Naive thymus-derived CD8-positive, alpha-beta T cell (primary cell): Measurements from ENCODE around the gene AGAP1. TPM values are rescaled to one million over a fixed set of nuclear protein-coding genes. Genes with fewer than 3 reads are reported as not detected.
"Not testable (repeated sequence)": the region's sequence is repeated elsewhere in the genome, so short reads cannot be mapped to it uniquely, and the experiment has no call there.

ENCODE experiments used
- ATAC-seq, 2 donors: fragments of 150-1000 bp; cut with Tn5 transposase in 1 of 2; sonication (Bioruptor Pico), chemical (Tn5 transposase) in 1 of 2; 1 replicate in 1 of 2; 2 replicates in 1 of 2; pipeline ENCODE4 v1.10.0; 2021; ENCODE audit warnings: mild to moderate bottlenecking in 2 of 2, moderate library complexity in 2 of 2
- POLR2A ChIA-PET: fragments of 350-600 bp; sonication (Branson Sonifier 250); formaldehyde crosslinking; loops from one replicate; lab custom pipeline; 2021; ENCODE audit warnings: antibody characterized with exemption; lab: Charles Lee
- DNase-seq, 10 donors: peaks; one replicate each; pipeline versions ENCODE4 v3.0.0 to v3.0.0-alpha.2; 2020 to 2022
- H3K27ac Mint-ChIP-seq, 10 donors: one replicate each; pipeline ENCODE4 v1.8.0; 2020 to 2022; ENCODE audit warnings: mild to moderate bottlenecking in 10 of 10, mixed read lengths in 10 of 10, moderate library complexity in 4 of 10, inconsistent platforms in 1 of 10
- H3K27me3 Mint-ChIP-seq, 5 donors: one replicate each; pipeline ENCODE4 v1.8.0; 2021 to 2022; ENCODE audit warnings: mixed read lengths in 5 of 5
- H3K36me3 Mint-ChIP-seq, 3 donors: one replicate each; pipeline ENCODE4 v1.8.0; 2020 to 2022; ENCODE audit warnings: mixed read lengths in 3 of 3, mild to moderate bottlenecking in 2 of 3, inconsistent platforms in 1 of 3
- H3K4me1 Mint-ChIP-seq, 4 donors: one replicate each; pipeline ENCODE4 v1.8.0; 2021 to 2022; ENCODE audit warnings: mixed read lengths in 4 of 4
- H3K4me3 Mint-ChIP-seq, 10 donors: one replicate each; pipeline ENCODE4 v1.8.0; 2020 to 2022; ENCODE audit warnings: mild to moderate bottlenecking in 10 of 10, mixed read lengths in 10 of 10, moderate library complexity in 6 of 10, inconsistent platforms in 1 of 10
- H3K9me3 Mint-ChIP-seq, 9 donors: one replicate each; pipeline ENCODE4 v1.8.0; 2020 to 2022; ENCODE audit warnings: mixed read lengths in 9 of 9, mild to moderate bottlenecking in 3 of 9, inconsistent platforms in 1 of 9, moderate library complexity in 1 of 9
- polyA plus RNA-seq, 3 donors: library from polyadenylated mRNA; unstranded; fragments of 300-500 nt; fragmentation: Illumina TruSeq; gene quantifications; one replicate each; pipeline ENCODE4 v1.2.3, GENCODE V29; 2021
- total RNA-seq, 8 experiments: library from RNA in 2 of 8; stranded (reverse) in 2 of 8; gene quantifications; one replicate each; pipeline ENCODE4 v1.2.3 and lab custom pipeline; 2021 to 2026

The AGAP1 gene
- total and polyA plus RNA-seq, 5 experiments from 2014 or later = 0.03 to 0.52 (median 0.29) TPM; not detected in 1

GRCh38 chr2:236086971-236087465 lies 593.2 kb downstream of the AGAP1 start:
- H3K4me3 Mint-ChIP-seq = no peak overlapping the region
- H3K36me3 Mint-ChIP-seq = no peaks in the 10 kb centered on the region
- POLR2A ChIA-PET = no interaction called here
- no peak overlapping the region for H3K27ac Mint-ChIP-seq
- no peaks in the 10 kb centered on the region for H3K9me3 Mint-ChIP-seq
- DNase-seq = no peak
- H3K4me1 Mint-ChIP-seq = no peaks in the 10 kb centered on the region
- H3K27me3 Mint-ChIP-seq = peaks cover 0 to 8% (median 3%) of the 10 kb centered on the region in 5 donors
- no peak for ATAC-seq

GRCh38 chr2:236088368-236089057 lies 594.7 kb downstream of the AGAP1 start:
- no peak for DNase-seq
- peaks cover 0 to 16% (median 2%) of the 10 kb centered on the region in 5 donors for H3K27me3 Mint-ChIP-seq
- no peaks in the 10 kb centered on the region for H3K4me1 Mint-ChIP-seq
- ATAC-seq = no peak
- H3K36me3 Mint-ChIP-seq = no peaks in the 10 kb centered on the region
- POLR2A ChIA-PET = no interaction called here
- no peak overlapping the region for H3K4me3 Mint-ChIP-seq
- no peak overlapping the region for H3K27ac Mint-ChIP-seq
- no peaks in the 10 kb centered on the region for H3K9me3 Mint-ChIP-seq

GRCh38 chr2:236089271-236090026 lies 595.6 kb downstream of the AGAP1 start:
- ATAC-seq = no peak
- Mint-ChIP-seq H3K27me3 (peaks cover 0 to 8% (median 2%) of the 10 kb centered on the region in 5 donors), H3K4me3 (no peak overlapping the region), H3K4me1 (no peaks in the 10 kb centered on the region), H3K36me3 (no peaks in the 10 kb centered on the region), H3K27ac (no peak overlapping the region), H3K9me3 (no peaks in the 10 kb centered on the region)
- POLR2A ChIA-PET = no interaction called here
- no peak for DNase-seq

- Mint-ChIP-seq H3K27ac (no peak overlapping the region), H3K27me3 (peaks cover 0 to 8% (median 2%) of the 10 kb centered on the region in 5 donors), H3K9me3 (no peaks in the 10 kb centered on the region), H3K4me1 (no peaks in the 10 kb centered on the region), H3K36me3 (no peaks in the 10 kb centered on the region), H3K4me3 (no peak overlapping the region)
- no peak for ATAC-seq
- DNase-seq = no peak
- POLR2A ChIA-PET = no interaction called here
Observed at GRCh38 chr2:236090027-236090382, 596.2 kb downstream of the AGAP1 start.

GRCh38 chr2:236090826-236091225 lies 597.0 kb downstream of the AGAP1 start:
- POLR2A ChIA-PET, DNase-seq, H3K36me3 Mint-ChIP-seq, H3K4me3 Mint-ChIP-seq, H3K4me1 Mint-ChIP-seq, H3K27me3 Mint-ChIP-seq, ATAC-seq, H3K9me3 Mint-ChIP-seq, H3K27ac Mint-ChIP-seq: not testable (repeated sequence)

- Mint-ChIP-seq H3K36me3 (no peaks in the 10 kb centered on the region), H3K4me1 (no peaks in the 10 kb centered on the region), H3K4me3 (no peak overlapping the region), H3K27me3 (peaks cover 0 to 8% (median under 1%) of the 10 kb centered on the region in 5 donors), H3K27ac (no peak overlapping the region), H3K9me3 (no peaks in the 10 kb centered on the region)
- DNase-seq (no peak), ATAC-seq (no peak)
- POLR2A ChIA-PET = no interaction called here
Observed at GRCh38 chr2:236092714-236093113, 598.9 kb downstream of the AGAP1 start.

GRCh38 chr2:236093134-236093533 lies 599.3 kb downstream of the AGAP1 start:
- no peaks in the 10 kb centered on the region for H3K9me3 Mint-ChIP-seq
- H3K4me3 Mint-ChIP-seq = no peak overlapping the region
- no peak for ATAC-seq
- H3K4me1 Mint-ChIP-seq = no peaks in the 10 kb centered on the region
- peaks cover 0 to 8% (median 1%) of the 10 kb centered on the region in 5 donors for H3K27me3 Mint-ChIP-seq
- no peak for DNase-seq
- no peaks in the 10 kb centered on the region for H3K36me3 Mint-ChIP-seq
- POLR2A ChIA-PET = no interaction called here
- H3K27ac Mint-ChIP-seq = no peak overlapping the region

- H3K27me3 Mint-ChIP-seq = peaks cover 0 to 8% (median 2%) of the 10 kb centered on the region in 5 donors
- H3K9me3 Mint-ChIP-seq = no peaks in the 10 kb centered on the region
- H3K4me3 Mint-ChIP-seq = no peak overlapping the region
- H3K4me1 Mint-ChIP-seq = no peaks in the 10 kb centered on the region
- H3K27ac Mint-ChIP-seq = no peak overlapping the region
- H3K36me3 Mint-ChIP-seq = no peaks in the 10 kb centered on the region
- no peak for ATAC-seq
- POLR2A ChIA-PET = no interaction called here
- no peak for DNase-seq
Observed at GRCh38 chr2:236095504-236095903, 601.7 kb downstream of the AGAP1 start.

GRCh38 chr2:236101311-236101950 lies 607.6 kb downstream of the AGAP1 start:
- Mint-ChIP-seq H3K4me3 (no peak overlapping the region), H3K27me3 (peaks cover 0 to 9% (median 0%) of the 10 kb centered on the region in 5 donors), H3K9me3 (no peaks in the 10 kb centered on the region), H3K4me1 (no peaks in the 10 kb centered on the region), H3K36me3 (no peaks in the 10 kb centered on the region), H3K27ac (no peak overlapping the region)
- ATAC-seq = no peak
- DNase-seq = no peak
- POLR2A ChIA-PET = no interaction called here

GRCh38 chr2:236102971-236103370 lies 609.1 kb downstream of the AGAP1 start:
- ATAC-seq (no peak), DNase-seq (no peak)
- POLR2A ChIA-PET = no interaction called here
- H3K9me3 Mint-ChIP-seq = no peaks in the 10 kb centered on the region
- peaks cover 0 to 12% (median 4%) of the 10 kb centered on the region in 5 donors for H3K27me3 Mint-ChIP-seq
- no peaks in the 10 kb centered on the region for H3K36me3 Mint-ChIP-seq
- H3K4me3 Mint-ChIP-seq = no peak overlapping the region
- H3K27ac Mint-ChIP-seq = no peak overlapping the region
- H3K4me1 Mint-ChIP-seq = no peaks in the 10 kb centered on the region

GRCh38 chr2:236103981-236104380 lies 610.1 kb downstream of the AGAP1 start:
- ATAC-seq (no peak), DNase-seq (no peak)
- Mint-ChIP-seq H3K27me3 (peaks cover 0 to 16% (median 9%) of the 10 kb centered on the region in 5 donors), H3K36me3 (no peaks in the 10 kb centered on the region), H3K4me1 (no peaks in the 10 kb centered on the region), H3K4me3 (no peak overlapping the region), H3K9me3 (no peaks in the 10 kb centered on the region), H3K27ac (no peak overlapping the region)
- POLR2A ChIA-PET = no interaction called here

- H3K9me3 Mint-ChIP-seq = no peaks in the 10 kb centered on the region
- H3K36me3 Mint-ChIP-seq = no peaks in the 10 kb centered on the region
- POLR2A ChIA-PET = no interaction called here
- H3K4me3 Mint-ChIP-seq = no peak overlapping the region
- H3K27ac Mint-ChIP-seq = no peak overlapping the region
- no peaks in the 10 kb centered on the region for H3K4me1 Mint-ChIP-seq
- peaks cover 0 to 26% (median 11%) of the 10 kb centered on the region in 5 donors for H3K27me3 Mint-ChIP-seq
- no peak for DNase-seq
- no peak for ATAC-seq
Observed at GRCh38 chr2:236105955-236106607, 612.2 kb downstream of the AGAP1 start.

- no peaks in the 10 kb centered on the region for H3K9me3 Mint-ChIP-seq
- peaks cover 0 to 26% (median 11%) of the 10 kb centered on the region in 5 donors for H3K27me3 Mint-ChIP-seq
- POLR2A ChIA-PET = no interaction called here
- H3K4me3 Mint-ChIP-seq = no peak overlapping the region
- H3K27ac Mint-ChIP-seq = peak overlapping the region in 1 of 10 donors; percentile 49
- DNase-seq (no peak), ATAC-seq (no peak)
- H3K4me1 Mint-ChIP-seq = no peaks in the 10 kb centered on the region
- no peaks in the 10 kb centered on the region for H3K36me3 Mint-ChIP-seq
Observed at GRCh38 chr2:236106761-236107160, 612.9 kb downstream of the AGAP1 start.
